NT2/D1 (cell line): Measurements from ENCODE around the gene CEP97.

Experiments
- DNase-seq: peaks from one replicate; pipeline ENCODE4 v3.0.0-alpha.2; 2011; ENCODE audit warnings: low read depth, low spot score
- H3K27me3 ChIP-seq: 2 replicates; pipeline ENCODE4 v1.6.0; 2011; ENCODE audit warnings: mild to moderate bottlenecking; ENCODE audit not compliant: insufficient read length, insufficient read depth
- H3K36me3 ChIP-seq: 2 replicates; pipeline ENCODE4 v1.6.1; 2011; ENCODE audit warnings: mild to moderate bottlenecking, low read length, mixed read lengths; ENCODE audit not compliant: insufficient read depth, insufficient read length
- H3K4me1 ChIP-seq: 2 replicates; pipeline ENCODE4 v1.5.1; 2011; ENCODE audit not compliant: insufficient read depth, insufficient read length
- H3K4me3 ChIP-seq: 2 replicates; pipeline ENCODE4 v1.5.1; 2011; ENCODE audit warnings: low read depth; ENCODE audit not compliant: insufficient read length
- H3K9ac ChIP-seq: 2 replicates; pipeline ENCODE4 v1.6.0; 2011; ENCODE audit warnings: low read depth; ENCODE audit not compliant: insufficient read length
- H3K9me3 ChIP-seq: 2 replicates; pipeline ENCODE4 v1.5.1; 2011; ENCODE audit warnings: mild to moderate bottlenecking, low read length; ENCODE audit not compliant: insufficient read depth
- SUZ12 ChIP-seq: IDR thresholded peaks from 2 replicates; pipeline ENCODE4 v1.6.1; 2011; ENCODE audit not compliant: insufficient read length, insufficient read depth; ENCODE audit errors: extremely low read depth
- YY1 ChIP-seq: IDR thresholded peaks from 2 replicates; pipeline ENCODE4 v1.6.1; 2011; ENCODE audit not compliant: insufficient read length, insufficient read depth
- ZNF274 ChIP-seq: IDR thresholded peaks from 2 replicates; pipeline ENCODE4 v1.6.1; 2011; ENCODE audit warnings: mild to moderate bottlenecking, low read depth, low read length

CEP97 gene

DNA sequence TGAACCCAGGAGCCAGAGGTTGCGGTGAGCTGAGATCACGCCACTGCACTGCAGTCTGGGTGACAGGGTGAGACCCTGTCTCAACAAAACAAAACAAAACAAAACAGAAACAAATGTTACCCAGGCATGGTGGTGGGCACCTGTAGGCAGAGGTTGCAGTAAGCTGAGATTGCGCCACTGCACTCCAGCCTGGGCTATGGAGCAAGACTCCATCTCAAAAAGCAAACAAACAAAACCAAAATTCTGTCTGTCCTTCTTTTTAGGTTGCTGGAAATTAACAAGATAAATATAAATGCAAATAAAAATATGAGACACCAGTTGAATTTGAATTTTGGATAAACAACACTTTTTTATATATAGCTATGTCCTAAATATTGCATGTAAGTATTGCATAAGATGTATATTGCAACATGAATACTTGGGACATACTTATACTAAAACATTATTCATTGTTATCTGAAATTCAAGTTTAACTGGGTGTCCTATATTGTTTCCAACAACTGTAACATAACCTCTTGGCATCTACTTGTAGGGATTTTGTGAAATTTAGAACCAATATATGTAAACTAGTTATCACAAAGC, 4.7 kb upstream of the CEP97 start:
- no peaks in the 10 kb centered on the region for H3K4me1 ChIP-seq
- no peak overlapping the region for H3K9ac ChIP-seq
- H3K4me3 ChIP-seq: no peak overlapping the region
- no peaks in the 10 kb centered on the region for H3K9me3 ChIP-seq
- TF ChIP-seq YY1 (no peak), SUZ12 (no peak), ZNF274 (no peak)
- H3K27me3 ChIP-seq: no peaks in the 10 kb centered on the region
- no peak for DNase-seq
- H3K36me3 ChIP-seq: no peaks in the 10 kb centered on the region

DNA sequence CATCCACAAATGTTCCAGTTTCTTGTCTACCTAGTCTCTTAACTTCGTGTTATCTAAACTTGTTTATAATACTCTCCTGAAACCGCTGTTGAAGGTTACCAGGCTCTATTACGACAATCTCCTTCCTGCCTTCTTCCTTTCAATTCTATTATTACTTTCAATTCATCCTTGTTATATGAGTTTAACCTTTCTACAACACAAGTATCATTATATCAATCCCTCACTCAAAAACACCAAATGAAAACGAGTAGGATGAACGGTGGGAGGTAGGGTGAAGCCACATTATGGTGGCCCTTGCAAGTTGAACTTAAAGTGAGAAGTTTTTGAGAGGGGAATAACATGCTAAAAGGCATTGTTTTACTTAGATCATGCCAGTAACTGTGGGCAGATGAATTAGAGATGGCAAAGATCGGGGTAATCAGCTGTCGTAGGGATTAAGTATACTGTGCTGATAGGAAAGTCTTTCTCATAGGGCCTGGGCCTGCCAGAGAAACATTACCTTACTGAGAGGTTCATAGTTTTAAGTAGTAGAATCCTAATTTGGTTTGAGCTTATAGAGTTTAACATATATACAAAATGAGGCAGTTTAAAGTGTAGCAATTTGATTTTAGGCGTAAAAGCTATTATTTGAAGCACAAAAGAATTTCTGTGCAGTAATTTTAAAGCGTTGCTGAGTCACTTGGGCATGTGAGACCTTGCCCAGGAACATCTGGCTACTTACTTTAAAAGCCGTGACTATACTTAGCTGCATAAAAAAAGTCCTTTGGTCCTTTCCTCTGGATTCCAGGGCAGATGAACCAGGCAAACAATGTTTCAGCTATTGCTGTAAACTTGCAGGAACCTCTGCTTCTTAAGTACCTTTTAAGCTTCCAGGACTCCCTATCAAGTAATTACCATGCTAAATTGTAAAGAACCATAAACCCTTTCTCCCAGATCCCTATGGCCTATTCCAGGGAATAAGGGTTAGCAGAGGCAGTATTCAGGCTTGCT, 3.3 kb upstream of the CEP97 start:
- DNase-seq: no peak
- Histone ChIP-seq H3K4me3 (no peak overlapping the region), H3K27me3 (no peaks in the 10 kb centered on the region), H3K4me1 (no peaks in the 10 kb centered on the region), H3K9ac (no peak overlapping the region), H3K36me3 (no peaks in the 10 kb centered on the region), H3K9me3 (no peaks in the 10 kb centered on the region)
- TF ChIP-seq YY1 (no peak), SUZ12 (no peak), ZNF274 (no peak)

DNA sequence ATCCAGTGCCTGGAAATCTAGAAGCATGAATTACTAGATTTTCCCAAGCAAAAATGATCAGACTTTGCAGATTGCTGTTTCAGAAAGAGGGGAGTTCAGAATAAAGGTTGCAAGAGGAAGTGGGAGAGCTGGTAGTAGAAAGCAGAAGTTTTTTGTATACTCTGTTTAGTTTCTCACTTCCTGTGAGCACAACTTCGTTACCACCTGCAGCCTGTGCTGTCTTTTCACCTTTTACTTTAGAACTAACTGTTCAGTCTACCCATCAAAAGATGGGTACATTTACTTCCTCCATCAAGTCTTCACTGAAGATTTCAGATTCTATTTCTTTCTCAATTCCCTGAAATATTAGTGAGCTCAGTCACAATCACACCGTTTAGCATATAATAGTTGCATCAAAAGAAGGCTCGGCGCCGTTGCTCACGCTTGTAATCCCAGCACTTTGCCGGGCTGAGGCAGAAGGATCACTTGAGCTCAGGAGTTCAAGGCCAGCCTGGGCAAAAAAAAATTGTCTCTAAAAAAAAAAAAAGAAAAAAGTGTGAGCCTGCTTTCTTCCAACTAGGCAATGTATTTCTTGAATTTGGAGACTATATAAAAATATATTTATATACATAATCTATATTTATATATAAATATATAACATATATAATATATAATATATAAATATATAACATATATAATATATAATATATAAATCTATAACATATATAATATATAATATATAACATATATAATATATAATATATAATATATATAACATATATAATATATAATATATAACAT, 1.8 kb upstream of the CEP97 start:
- Histone ChIP-seq H3K9ac (no peak overlapping the region), H3K9me3 (no peaks in the 10 kb centered on the region), H3K27me3 (no peaks in the 10 kb centered on the region), H3K4me1 (no peaks in the 10 kb centered on the region), H3K4me3 (no peak overlapping the region), H3K36me3 (peaks cover 4% of the 10 kb centered on the region)
- no peak for DNase-seq
- no peak for TF ChIP-seq ZNF274
- no peak for TF ChIP-seq YY1
- no peak for TF ChIP-seq SUZ12

- no peak for DNase-seq
- H3K9me3 ChIP-seq: no peaks in the 10 kb centered on the region
- no peaks in the 10 kb centered on the region for H3K27me3 ChIP-seq
- TF ChIP-seq ZNF274: no peak
- TF ChIP-seq SUZ12: no peak
- no peak for TF ChIP-seq YY1
- H3K4me1 ChIP-seq: no peaks in the 10 kb centered on the region
- H3K4me3 ChIP-seq: peak overlapping the region; percentile 87
- peaks cover 27% of the 10 kb centered on the region for H3K36me3 ChIP-seq
- peak overlapping the region; percentile 83 for H3K9ac ChIP-seq
Measured at GRCh38 chr3:101725194-101725889, 928 bp downstream of the CEP97 start.

DNA sequence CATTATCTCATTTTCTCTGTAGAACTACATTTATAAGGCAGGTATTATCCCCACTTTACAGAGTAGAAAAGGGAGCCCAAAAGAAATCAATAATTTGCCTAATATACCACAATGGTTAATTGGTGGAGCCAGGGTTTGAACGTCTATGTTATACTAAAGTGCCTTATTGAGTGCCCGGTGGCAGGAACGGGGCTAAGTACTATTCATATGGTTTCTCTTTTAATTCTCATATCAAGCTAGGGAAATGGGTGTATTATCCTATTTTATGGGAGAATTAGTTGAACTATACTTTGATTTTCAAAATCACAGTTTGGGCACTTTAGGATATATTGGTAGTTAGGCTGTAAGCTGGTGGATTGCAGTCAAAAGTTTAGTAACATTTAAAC, 1.5 kb downstream of the CEP97 start:
- no peaks in the 10 kb centered on the region for H3K27me3 ChIP-seq
- peak overlapping the region; percentile 83 for H3K9ac ChIP-seq
- no peak for TF ChIP-seq YY1
- TF ChIP-seq ZNF274: no peak
- no peak for TF ChIP-seq SUZ12
- H3K36me3 ChIP-seq: peaks cover 27% of the 10 kb centered on the region
- peak overlapping the region; percentile 87 for H3K4me3 ChIP-seq
- H3K4me1 ChIP-seq: no peaks in the 10 kb centered on the region
- no peaks in the 10 kb centered on the region for H3K9me3 ChIP-seq
- DNase-seq: no peak

- H3K4me3 ChIP-seq: no peak overlapping the region
- H3K36me3 ChIP-seq: peaks cover 58% of the 10 kb centered on the region
- no peak for TF ChIP-seq YY1
- no peak for TF ChIP-seq SUZ12
- TF ChIP-seq ZNF274: no peak
- no peaks in the 10 kb centered on the region for H3K27me3 ChIP-seq
- H3K9me3 ChIP-seq: no peaks in the 10 kb centered on the region
- H3K9ac ChIP-seq: no peak overlapping the region
- no peak for DNase-seq
- H3K4me1 ChIP-seq: no peaks in the 10 kb centered on the region
Measured at GRCh38 chr3:101729586-101729985, 5.2 kb downstream of the CEP97 start.
